Stomach smooth muscle (tissue), 2 donors: Measurements from ENCODE around the gene RNF25.
A peak's percentile ranks its signal among the peaks of the same experiment; 100 is the strongest.

Experiments used
- H3K27ac ChIP-seq: one replicate; pipeline ENCODE4 v1.7.0; 2013; ENCODE audit warnings: mild to moderate bottlenecking, low read length, inconsistent platforms
- H3K27me3 ChIP-seq, 2 donors: one replicate each; pipeline ENCODE4 v1.7.0; 2013; ENCODE audit warnings: low read length in 2 of 2; ENCODE audit not compliant: insufficient read depth in 2 of 2, control insufficient read depth in 1 of 2
- H3K36me3 ChIP-seq, 2 donors: one replicate each; pipeline ENCODE4 v1.7.0; 2013; ENCODE audit warnings: low read length in 2 of 2; ENCODE audit not compliant: control insufficient read depth in 2 of 2, insufficient read depth in 2 of 2
- H3K4me1 ChIP-seq: one replicate; pipeline ENCODE4 v1.7.0; 2013; ENCODE audit warnings: low read length; ENCODE audit not compliant: control insufficient read depth, insufficient read depth
- H3K4me3 ChIP-seq, 2 donors: one replicate each; pipeline ENCODE4 v1.7.0; 2013; ENCODE audit warnings: low read length in 2 of 2
- H3K9ac ChIP-seq, 2 donors: one replicate each; pipeline ENCODE4 v1.7.0; 2013; ENCODE audit warnings: low read length in 2 of 2, mild to moderate bottlenecking in 1 of 2
- H3K9me3 ChIP-seq, 2 donors: one replicate each; pipeline ENCODE4 v1.7.0; 2013; ENCODE audit warnings: low read length in 2 of 2; ENCODE audit not compliant: control insufficient read depth in 2 of 2
- donor health status: healthy.
- donor health status: Pancreatic carcinoma.

RNF25 gene

GRCh38 chr2:218671654-218672566 is at the start of gene RNF25, which contains the start of gene STK36:
RNF25 (minus strand) TSS chr2:218672002; CDS start chr2:218671970, 32 bp downstream.
STK36 (plus strand) TSS chr2:218672086; CDS start chr2:218672830, 744 bp downstream.
- Histone ChIP-seq H3K36me3 (peaks cover 5 to 20% of the 10 kb centered on the region in 2 donors), H3K4me1 (peaks cover 18% of the 10 kb centered on the region), H3K27me3 (no peaks in the 10 kb centered on the region), H3K4me3 (peak within 1 kb of the TSS; percentile 93 to 96), H3K9me3 (no peaks in the 10 kb centered on the region), H3K9ac (peak within 1 kb of the TSS; percentile 87 to 89), H3K27ac (peak within 1 kb of the TSS; percentile 79)

GRCh38 chr2:218721488-218721887 is 49.7 kb upstream of the RNF25 start:
- no peaks in the 10 kb centered on the region for H3K36me3 ChIP-seq
- no peak overlapping the region for H3K27ac ChIP-seq
- H3K9me3 ChIP-seq, result no peaks in the 10 kb centered on the region
- H3K9ac ChIP-seq, result no peak overlapping the region
- no peaks in the 10 kb centered on the region for H3K27me3 ChIP-seq
- H3K4me3 ChIP-seq, result no peak overlapping the region
- no peaks in the 10 kb centered on the region for H3K4me1 ChIP-seq

GRCh38 chr2:218720048-218721041 is 48.5 kb upstream of the RNF25 start:
- Histone ChIP-seq H3K27ac (no peak overlapping the region), H3K4me3 (no peak overlapping the region), H3K9me3 (no peaks in the 10 kb centered on the region), H3K4me1 (no peaks in the 10 kb centered on the region), H3K36me3 (peaks cover 3 to 4% of the 10 kb centered on the region in 2 donors), H3K9ac (no peak overlapping the region), H3K27me3 (no peaks in the 10 kb centered on the region)

- Histone ChIP-seq H3K36me3 (peaks cover 3 to 4% of the 10 kb centered on the region in 2 donors), H3K27ac (no peak overlapping the region), H3K27me3 (no peaks in the 10 kb centered on the region), H3K4me3 (no peak overlapping the region), H3K9ac (no peak overlapping the region), H3K9me3 (no peaks in the 10 kb centered on the region), H3K4me1 (no peaks in the 10 kb centered on the region)
Measured at GRCh38 chr2:218719457-218719856, 47.7 kb upstream of the RNF25 start.

- no peaks in the 10 kb centered on the region for H3K9me3 ChIP-seq
- no peaks in the 10 kb centered on the region for H3K27me3 ChIP-seq
- no peak overlapping the region for H3K4me3 ChIP-seq
- no peaks in the 10 kb centered on the region for H3K4me1 ChIP-seq
- H3K9ac ChIP-seq, result no peak overlapping the region
- peaks cover 3 to 4% of the 10 kb centered on the region in 2 donors for H3K36me3 ChIP-seq
- no peak overlapping the region for H3K27ac ChIP-seq
Measured at GRCh38 chr2:218718058-218718457, 46.3 kb upstream of the RNF25 start.

GRCh38 chr2:218717262-218717661 is 45.5 kb upstream of the RNF25 start:
- Histone ChIP-seq H3K9ac (no peak overlapping the region), H3K27ac (no peak overlapping the region), H3K9me3 (no peaks in the 10 kb centered on the region), H3K4me3 (no peak overlapping the region), H3K4me1 (no peaks in the 10 kb centered on the region), H3K27me3 (no peaks in the 10 kb centered on the region), H3K36me3 (peaks cover 3 to 4% of the 10 kb centered on the region in 2 donors)

- Histone ChIP-seq H3K4me1 (no peaks in the 10 kb centered on the region), H3K4me3 (no peak overlapping the region), H3K27ac (no peak overlapping the region), H3K9me3 (no peaks in the 10 kb centered on the region), H3K9ac (no peak overlapping the region), H3K27me3 (no peaks in the 10 kb centered on the region), H3K36me3 (peaks cover 3 to 4% of the 10 kb centered on the region in 2 donors)
Measured at GRCh38 chr2:218716070-218716469, 44.3 kb upstream of the RNF25 start.

GRCh38 chr2:218713922-218714321 is 42.1 kb upstream of the RNF25 start:
- Histone ChIP-seq H3K9ac (no peak overlapping the region), H3K9me3 (no peaks in the 10 kb centered on the region), H3K27me3 (no peaks in the 10 kb centered on the region), H3K4me1 (peaks cover 3% of the 10 kb centered on the region), H3K4me3 (no peak overlapping the region), H3K27ac (no peak overlapping the region), H3K36me3 (peaks cover 3 to 4% of the 10 kb centered on the region in 2 donors)

- peak overlapping the region; percentile 69 to 81 for H3K9ac ChIP-seq
Measured at GRCh38 chr2:218711550-218711929, 39.7 kb upstream of the RNF25 start.

GRCh38 chr2:218710687-218711549 is 39.1 kb upstream of the RNF25 start, which contains the start of gene TTLL4:
TTLL4 (plus strand) TSS chr2:218710835; CDS start chr2:218737677, 26,842 bp downstream.
- Histone ChIP-seq H3K4me1 (peaks cover 3% of the 10 kb centered on the region), H3K27me3 (no peaks in the 10 kb centered on the region), H3K27ac (peak within 1 kb of the TSS; percentile 64), H3K4me3 (peak within 1 kb of the TSS; percentile 79 to 87), H3K36me3 (peaks cover 2% of the 10 kb centered on the region in 2 donors), H3K9me3 (no peaks in the 10 kb centered on the region), H3K9ac (peak within 1 kb of the TSS; percentile 69 to 81)

More at GRCh38 chr2:218711550-218711929, 39.7 kb upstream of the RNF25 start:
- peak overlapping the region; percentile 79 to 87 for H3K4me3 ChIP-seq
- H3K9me3 ChIP-seq, result no peaks in the 10 kb centered on the region
- H3K4me1 ChIP-seq, result peaks cover 3% of the 10 kb centered on the region
- H3K27me3 ChIP-seq, result no peaks in the 10 kb centered on the region
- H3K27ac ChIP-seq, result no peak overlapping the region
- peaks cover 3 to 4% of the 10 kb centered on the region in 2 donors for H3K36me3 ChIP-seq
